GM23338 (cell line): ENCODE data around the gene ZHX3. TPM values are rescaled to one million over a fixed set of nuclear protein-coding genes. Genes with fewer than 3 reads are reported as not detected.

ENCODE experiments used
- ATAC-seq: fragments of 200-7000 bp; cut with Tn5 transposase; 3 replicates; pipeline ENCODE4 v1.9.1; 2020
- DNase-seq: peaks from one replicate; pipeline ENCODE4 v3.0.0-alpha.2; 2015; ENCODE audit warnings: low spot score
- H2AFZ ChIP-seq: fragments of 200-600 bp; sonication (generic); 2 replicates; pipeline ENCODE4 v1.8.0; 2016; ENCODE audit warnings: antibody characterized with exemption, mild to moderate bottlenecking, moderate library complexity
- H3F3A ChIP-seq: fragments of 200-600 bp; sonication (generic); replicated peaks from 2 replicates; pipeline ENCODE4 v1.8.0; 2017; ENCODE audit warnings: antibody characterized with exemption, mixed run types, low read depth
- H3K27ac ChIP-seq: fragments of 200-600 bp; sonication (generic); 2 replicates; pipeline ENCODE4 v1.6.1; 2016; ENCODE audit warnings: low read depth
- H3K27me3 ChIP-seq: fragments of 200-600 bp; sonication (generic); 2 replicates; pipeline ENCODE4 v1.8.0; 2016; ENCODE audit warnings: mild to moderate bottlenecking, mixed run types, moderate library complexity; ENCODE audit not compliant: insufficient read depth
- H3K36me3 ChIP-seq: fragments of 200-600 bp; sonication (generic); 2 replicates; pipeline ENCODE4 v1.8.0; 2016; ENCODE audit warnings: mild to moderate bottlenecking; ENCODE audit not compliant: insufficient read depth
- H3K4me1 ChIP-seq: fragments of 200-600 bp; sonication (generic); 2 replicates; pipeline ENCODE4 v1.8.0; 2016; ENCODE audit warnings: mild to moderate bottlenecking, moderate library complexity; ENCODE audit not compliant: insufficient read depth
- H3K4me2 ChIP-seq: fragments of 200-600 bp; sonication (generic); 2 replicates; pipeline ENCODE4 v1.7.1; 2017; ENCODE audit warnings: mixed run types
- H3K4me3 ChIP-seq: fragments of 200-600 bp; sonication (generic); 2 replicates; pipeline ENCODE4 v1.6.1; 2016; ENCODE audit warnings: mixed run types
- H3K79me2 ChIP-seq: fragments of 200-600 bp; sonication (generic); replicated peaks from 2 replicates; pipeline ENCODE4 v1.8.0; 2017; ENCODE audit warnings: mild to moderate bottlenecking; ENCODE audit not compliant: insufficient read depth
- H3K9me2 ChIP-seq: fragments of 200-600 bp; sonication (generic); 2 replicates; pipeline ENCODE4 v1.8.0; 2017; ENCODE audit not compliant: insufficient read depth
- H4K20me1 ChIP-seq: fragments of 200-600 bp; sonication (generic); replicated peaks from 2 replicates; pipeline ENCODE4 v1.8.0; 2017; ENCODE audit warnings: mild to moderate bottlenecking; ENCODE audit not compliant: insufficient read depth
- H3K27ac Mint-ChIP-seq: 2 replicates; pipeline ENCODE4 v1.8.0; 2020; ENCODE audit warnings: inconsistent platforms, mild to moderate bottlenecking, moderate library complexity, mixed read lengths
- H3K27me3 Mint-ChIP-seq: 3 replicates; pipeline ENCODE4 v1.8.0; 2022; ENCODE audit warnings: low read depth, mild to moderate bottlenecking, moderate library complexity, mixed read lengths, inconsistent platforms; ENCODE audit not compliant: insufficient read depth, poor library complexity
- H3K36me3 Mint-ChIP-seq: 3 replicates; pipeline ENCODE4 v1.8.0; 2021; ENCODE audit warnings: low read depth, mild to moderate bottlenecking, inconsistent platforms, moderate library complexity, mixed read lengths
- H3K4me1 Mint-ChIP-seq: 3 replicates; pipeline ENCODE4 v1.8.0; 2020; ENCODE audit warnings: mild to moderate bottlenecking, inconsistent platforms, mixed read lengths
- H3K4me3 Mint-ChIP-seq: 3 replicates; pipeline ENCODE4 v1.8.0; 2021; ENCODE audit warnings: moderate library complexity, mild to moderate bottlenecking, inconsistent platforms, mixed read lengths
- H3K9me3 Mint-ChIP-seq: 3 replicates; pipeline ENCODE4 v1.8.0; 2020; ENCODE audit warnings: moderate library complexity, mild to moderate bottlenecking, inconsistent platforms, mixed read lengths
- CREB1 ChIP-seq: fragments of 250-450 bp; sonication (Bioruptor Pico); IDR thresholded peaks from 2 replicates; pipeline ENCODE4 v1.5.0; 2020; ENCODE audit warnings: low read depth, mild to moderate bottlenecking, moderate library complexity
- EZH2 ChIP-seq: fragments of 200-600 bp; sonication (generic); IDR thresholded peaks from one replicate; pipeline ENCODE4 v1.8.0; 2017; ENCODE audit warnings: antibody characterized with exemption, mild to moderate bottlenecking, low read depth; ENCODE audit not compliant: unreplicated experiment
- EZH2phosphoT487 ChIP-seq: fragments of 200-600 bp; sonication (generic); IDR thresholded peaks from one replicate; pipeline ENCODE4 v1.8.1; 2018; ENCODE audit warnings: antibody characterized with exemption; ENCODE audit not compliant: unreplicated experiment
- JUNB ChIP-seq: IDR thresholded peaks from one replicate; pipeline ENCODE4 v1.6.1; 2016; ENCODE audit warnings: antibody characterized with exemption; ENCODE audit not compliant: unreplicated experiment
- NANOG ChIP-seq: IDR thresholded peaks from 2 replicates; pipeline ENCODE4 v1.6.1; 2016; ENCODE audit warnings: antibody characterized with exemption, borderline replicate concordance
- POLR2AphosphoS5 ChIP-seq: IDR thresholded peaks from 2 replicates; pipeline ENCODE4 v1.6.1; 2016; ENCODE audit warnings: antibody characterized with exemption, low read depth
- STAT1 ChIP-seq: IDR thresholded peaks from one replicate; pipeline ENCODE4 v1.6.1; 2016; ENCODE audit warnings: antibody characterized with exemption; ENCODE audit not compliant: unreplicated experiment
- ZNF114 ChIP-seq: fragments of 250-450 bp; sonication (Bioruptor Pico); IDR thresholded peaks from 2 replicates; pipeline ENCODE4 v1.5.0; 2020; ENCODE audit warnings: mild to moderate bottlenecking, moderate library complexity
- ZNF331 ChIP-seq: fragments of 250-450 bp; sonication (Bioruptor Pico); IDR thresholded peaks from 2 replicates; pipeline ENCODE4 v1.5.0; 2020; ENCODE audit warnings: low read depth, mild to moderate bottlenecking, moderate library complexity
- polyA plus RNA-seq: library from polyadenylated mRNA; unstranded; fragments of >200 nt; fragmentation: Nextera tagmentation; extraction: Ambion mirVana; gene quantifications from 2 replicates; pipeline ENCODE4 v1.2.1, GENCODE V29; 2016
- total RNA-seq: library from RNA; depleted of rRNA; stranded (reverse); fragments of >200 nt; shearing (Covaris generic); gene quantifications from 2 replicates; pipeline ENCODE4 v1.2.3, GENCODE V29; 2014
- TF ChIP-seq, protein P1 (sequence below): fragments of 250-450 bp; sonication (Bioruptor Pico); IDR thresholded peaks from 2 replicates; pipeline ENCODE4 v1.5.0; 2020; ENCODE audit warnings: mild to moderate bottlenecking, moderate library complexity
- TF ChIP-seq, protein P2 (sequence below): IDR thresholded peaks from 2 replicates; pipeline ENCODE4 v1.6.1; 2016; ENCODE audit warnings: antibody characterized with exemption
- TF ChIP-seq, protein P3 (sequence below), 2 experiments: fragments of 200-600 bp in 1 of 2; sonication (generic) in 1 of 2; conservative IDR thresholded peaks; 2 replicates each; pipeline versions ENCODE4 v1.5.1 to v1.6.1; 2016 to 2017; ENCODE audit warnings: antibody characterized with exemption in 2 of 2, low read depth in 2 of 2, mild to moderate bottlenecking in 2 of 2, moderate library complexity in 1 of 2
- TF ChIP-seq, protein P4 (sequence below): IDR thresholded peaks from one replicate; pipeline ENCODE4 v1.6.1; 2018; ENCODE audit warnings: antibody characterized with exemption; ENCODE audit not compliant: unreplicated experiment

The ZHX3 gene
- total and polyA plus RNA-seq, 2 experiments from 2014 or later = 1.7 to 2.8 TPM

DNA sequence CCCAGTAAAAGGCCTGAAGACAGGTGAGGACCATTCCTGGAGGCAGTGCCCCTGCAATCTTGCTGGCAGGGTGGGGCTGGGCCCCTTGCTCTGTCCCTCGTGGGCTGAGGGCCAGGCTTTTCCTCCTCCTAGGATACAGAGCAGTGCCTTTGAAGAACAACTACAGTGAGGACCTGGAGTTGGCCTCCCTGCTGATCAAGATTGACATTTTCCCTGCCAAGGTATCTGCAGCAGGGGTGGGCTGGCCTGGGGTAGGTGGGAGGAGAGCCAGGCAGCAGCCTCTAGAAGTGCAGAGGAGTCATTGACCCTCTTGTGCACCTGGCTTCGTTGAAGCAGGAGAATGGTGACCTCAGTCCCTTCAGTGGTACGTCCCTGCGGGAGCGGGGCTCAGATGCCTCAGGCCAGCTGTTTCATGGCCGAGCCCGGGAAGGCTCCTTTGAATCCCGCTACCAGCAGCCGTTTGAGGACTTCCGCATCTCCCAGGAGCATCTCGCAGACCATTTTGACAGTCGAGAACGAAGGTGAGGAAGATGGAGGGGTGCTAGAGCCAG, 143.7 kb downstream of the ZHX3 start:
- Mint-ChIP-seq H3K36me3 (peaks cover 83% of the 10 kb centered on the region), H3K4me3 (no peak overlapping the region), H3K9me3 (no peaks in the 10 kb centered on the region; the same call in 2 of the 3 replicates), H3K27me3 (peaks cover 15% of the 10 kb centered on the region), H3K4me1 (peaks cover 13% of the 10 kb centered on the region; the same call in 2 of the 3 replicates), H3K27ac (no peak overlapping the region)
- TF ChIP-seq, protein P1, sequence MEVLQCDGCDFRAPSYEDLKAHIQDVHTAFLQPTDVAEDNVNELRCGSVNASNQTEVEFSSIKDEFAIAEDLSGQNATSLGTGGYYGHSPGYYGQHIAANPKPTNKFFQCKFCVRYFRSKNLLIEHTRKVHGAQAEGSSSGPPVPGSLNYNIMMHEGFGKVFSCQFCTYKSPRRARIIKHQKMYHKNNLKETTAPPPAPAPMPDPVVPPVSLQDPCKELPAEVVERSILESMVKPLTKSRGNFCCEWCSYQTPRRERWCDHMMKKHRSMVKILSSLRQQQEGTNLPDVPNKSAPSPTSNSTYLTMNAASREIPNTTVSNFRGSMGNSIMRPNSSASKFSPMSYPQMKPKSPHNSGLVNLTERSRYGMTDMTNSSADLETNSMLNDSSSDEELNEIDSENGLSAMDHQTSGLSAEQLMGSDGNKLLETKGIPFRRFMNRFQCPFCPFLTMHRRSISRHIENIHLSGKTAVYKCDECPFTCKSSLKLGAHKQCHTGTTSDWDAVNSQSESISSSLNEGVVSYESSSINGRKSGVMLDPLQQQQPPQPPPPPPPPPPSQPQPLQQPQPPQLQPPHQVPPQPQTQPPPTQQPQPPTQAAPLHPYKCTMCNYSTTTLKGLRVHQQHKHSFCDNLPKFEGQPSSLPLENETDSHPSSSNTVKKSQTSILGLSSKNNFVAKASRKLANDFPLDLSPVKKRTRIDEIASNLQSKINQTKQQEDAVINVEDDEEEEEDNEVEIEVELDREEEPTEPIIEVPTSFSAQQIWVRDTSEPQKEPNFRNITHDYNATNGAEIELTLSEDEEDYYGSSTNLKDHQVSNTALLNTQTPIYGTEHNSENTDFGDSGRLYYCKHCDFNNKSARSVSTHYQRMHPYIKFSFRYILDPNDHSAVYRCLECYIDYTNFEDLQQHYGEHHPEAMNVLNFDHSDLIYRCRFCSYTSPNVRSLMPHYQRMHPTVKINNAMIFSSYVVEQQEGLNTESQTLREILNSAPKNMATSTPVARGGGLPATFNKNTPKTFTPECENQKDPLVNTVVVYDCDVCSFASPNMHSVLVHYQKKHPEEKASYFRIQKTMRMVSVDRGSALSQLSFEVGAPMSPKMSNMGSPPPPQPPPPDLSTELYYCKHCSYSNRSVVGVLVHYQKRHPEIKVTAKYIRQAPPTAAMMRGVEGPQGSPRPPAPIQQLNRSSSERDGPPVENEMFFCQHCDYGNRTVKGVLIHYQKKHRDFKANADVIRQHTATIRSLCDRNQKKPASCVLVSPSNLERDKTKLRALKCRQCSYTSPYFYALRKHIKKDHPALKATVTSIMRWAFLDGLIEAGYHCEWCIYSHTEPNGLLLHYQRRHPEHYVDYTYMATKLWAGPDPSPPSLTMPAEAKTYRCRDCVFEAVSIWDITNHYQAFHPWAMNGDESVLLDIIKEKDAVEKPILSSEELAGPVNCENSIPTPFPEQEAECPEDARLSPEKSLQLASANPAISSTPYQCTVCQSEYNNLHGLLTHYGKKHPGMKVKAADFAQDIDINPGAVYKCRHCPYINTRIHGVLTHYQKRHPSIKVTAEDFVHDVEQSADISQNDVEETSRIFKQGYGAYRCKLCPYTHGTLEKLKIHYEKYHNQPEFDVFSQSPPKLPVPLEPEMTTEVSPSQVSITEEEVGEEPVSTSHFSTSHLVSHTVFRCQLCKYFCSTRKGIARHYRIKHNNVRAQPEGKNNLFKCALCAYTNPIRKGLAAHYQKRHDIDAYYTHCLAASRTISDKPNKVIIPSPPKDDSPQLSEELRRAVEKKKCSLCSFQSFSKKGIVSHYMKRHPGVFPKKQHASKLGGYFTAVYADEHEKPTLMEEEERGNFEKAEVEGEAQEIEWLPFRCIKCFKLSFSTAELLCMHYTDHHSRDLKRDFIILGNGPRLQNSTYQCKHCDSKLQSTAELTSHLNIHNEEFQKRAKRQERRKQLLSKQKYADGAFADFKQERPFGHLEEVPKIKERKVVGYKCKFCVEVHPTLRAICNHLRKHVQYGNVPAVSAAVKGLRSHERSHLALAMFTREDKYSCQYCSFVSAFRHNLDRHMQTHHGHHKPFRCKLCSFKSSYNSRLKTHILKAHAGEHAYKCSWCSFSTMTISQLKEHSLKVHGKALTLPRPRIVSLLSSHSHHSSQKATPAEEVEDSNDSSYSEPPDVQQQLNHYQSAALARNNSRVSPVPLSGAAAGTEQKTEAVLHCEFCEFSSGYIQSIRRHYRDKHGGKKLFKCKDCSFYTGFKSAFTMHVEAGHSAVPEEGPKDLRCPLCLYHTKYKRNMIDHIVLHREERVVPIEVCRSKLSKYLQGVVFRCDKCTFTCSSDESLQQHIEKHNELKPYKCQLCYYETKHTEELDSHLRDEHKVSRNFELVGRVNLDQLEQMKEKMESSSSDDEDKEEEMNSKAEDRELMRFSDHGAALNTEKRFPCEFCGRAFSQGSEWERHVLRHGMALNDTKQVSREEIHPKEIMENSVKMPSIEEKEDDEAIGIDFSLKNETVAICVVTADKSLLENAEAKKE (CRISPR knock-in tag) = no peak
- TF ChIP-seq POLR2AphosphoS5 = no peak
- no peak for TF ChIP-seq EZH2
- no peak for TF ChIP-seq JUNB
- TF ChIP-seq, protein P2, sequence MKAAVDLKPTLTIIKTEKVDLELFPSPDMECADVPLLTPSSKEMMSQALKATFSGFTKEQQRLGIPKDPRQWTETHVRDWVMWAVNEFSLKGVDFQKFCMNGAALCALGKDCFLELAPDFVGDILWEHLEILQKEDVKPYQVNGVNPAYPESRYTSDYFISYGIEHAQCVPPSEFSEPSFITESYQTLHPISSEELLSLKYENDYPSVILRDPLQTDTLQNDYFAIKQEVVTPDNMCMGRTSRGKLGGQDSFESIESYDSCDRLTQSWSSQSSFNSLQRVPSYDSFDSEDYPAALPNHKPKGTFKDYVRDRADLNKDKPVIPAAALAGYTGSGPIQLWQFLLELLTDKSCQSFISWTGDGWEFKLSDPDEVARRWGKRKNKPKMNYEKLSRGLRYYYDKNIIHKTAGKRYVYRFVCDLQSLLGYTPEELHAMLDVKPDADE = no peak
- no peak for TF ChIP-seq STAT1
- TF ChIP-seq ZNF114 (CRISPR knock-in tag) = no peak
- TF ChIP-seq, protein P3, sequence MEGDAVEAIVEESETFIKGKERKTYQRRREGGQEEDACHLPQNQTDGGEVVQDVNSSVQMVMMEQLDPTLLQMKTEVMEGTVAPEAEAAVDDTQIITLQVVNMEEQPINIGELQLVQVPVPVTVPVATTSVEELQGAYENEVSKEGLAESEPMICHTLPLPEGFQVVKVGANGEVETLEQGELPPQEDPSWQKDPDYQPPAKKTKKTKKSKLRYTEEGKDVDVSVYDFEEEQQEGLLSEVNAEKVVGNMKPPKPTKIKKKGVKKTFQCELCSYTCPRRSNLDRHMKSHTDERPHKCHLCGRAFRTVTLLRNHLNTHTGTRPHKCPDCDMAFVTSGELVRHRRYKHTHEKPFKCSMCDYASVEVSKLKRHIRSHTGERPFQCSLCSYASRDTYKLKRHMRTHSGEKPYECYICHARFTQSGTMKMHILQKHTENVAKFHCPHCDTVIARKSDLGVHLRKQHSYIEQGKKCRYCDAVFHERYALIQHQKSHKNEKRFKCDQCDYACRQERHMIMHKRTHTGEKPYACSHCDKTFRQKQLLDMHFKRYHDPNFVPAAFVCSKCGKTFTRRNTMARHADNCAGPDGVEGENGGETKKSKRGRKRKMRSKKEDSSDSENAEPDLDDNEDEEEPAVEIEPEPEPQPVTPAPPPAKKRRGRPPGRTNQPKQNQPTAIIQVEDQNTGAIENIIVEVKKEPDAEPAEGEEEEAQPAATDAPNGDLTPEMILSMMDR (conservative IDR thresholded peaks at IDR 0.05; ENCODE audit: low read depth in 2 of 2) = no peak
- TF ChIP-seq, protein P4, sequence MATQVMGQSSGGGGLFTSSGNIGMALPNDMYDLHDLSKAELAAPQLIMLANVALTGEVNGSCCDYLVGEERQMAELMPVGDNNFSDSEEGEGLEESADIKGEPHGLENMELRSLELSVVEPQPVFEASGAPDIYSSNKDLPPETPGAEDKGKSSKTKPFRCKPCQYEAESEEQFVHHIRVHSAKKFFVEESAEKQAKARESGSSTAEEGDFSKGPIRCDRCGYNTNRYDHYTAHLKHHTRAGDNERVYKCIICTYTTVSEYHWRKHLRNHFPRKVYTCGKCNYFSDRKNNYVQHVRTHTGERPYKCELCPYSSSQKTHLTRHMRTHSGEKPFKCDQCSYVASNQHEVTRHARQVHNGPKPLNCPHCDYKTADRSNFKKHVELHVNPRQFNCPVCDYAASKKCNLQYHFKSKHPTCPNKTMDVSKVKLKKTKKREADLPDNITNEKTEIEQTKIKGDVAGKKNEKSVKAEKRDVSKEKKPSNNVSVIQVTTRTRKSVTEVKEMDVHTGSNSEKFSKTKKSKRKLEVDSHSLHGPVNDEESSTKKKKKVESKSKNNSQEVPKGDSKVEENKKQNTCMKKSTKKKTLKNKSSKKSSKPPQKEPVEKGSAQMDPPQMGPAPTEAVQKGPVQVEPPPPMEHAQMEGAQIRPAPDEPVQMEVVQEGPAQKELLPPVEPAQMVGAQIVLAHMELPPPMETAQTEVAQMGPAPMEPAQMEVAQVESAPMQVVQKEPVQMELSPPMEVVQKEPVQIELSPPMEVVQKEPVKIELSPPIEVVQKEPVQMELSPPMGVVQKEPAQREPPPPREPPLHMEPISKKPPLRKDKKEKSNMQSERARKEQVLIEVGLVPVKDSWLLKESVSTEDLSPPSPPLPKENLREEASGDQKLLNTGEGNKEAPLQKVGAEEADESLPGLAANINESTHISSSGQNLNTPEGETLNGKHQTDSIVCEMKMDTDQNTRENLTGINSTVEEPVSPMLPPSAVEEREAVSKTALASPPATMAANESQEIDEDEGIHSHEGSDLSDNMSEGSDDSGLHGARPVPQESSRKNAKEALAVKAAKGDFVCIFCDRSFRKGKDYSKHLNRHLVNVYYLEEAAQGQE = no peak
- no peak for TF ChIP-seq EZH2phosphoT487
- TF ChIP-seq ZNF331 (CRISPR knock-in tag) = no peak
- TF ChIP-seq CREB1 (CRISPR knock-in tag) = no peak
- no peak for TF ChIP-seq NANOG
- H3F3A ChIP-seq = peaks cover 6% of the 10 kb centered on the region; the same call in 1 of the 2 replicates
- ATAC-seq (no peak), DNase-seq (no peak)
- H3K4me3 ChIP-seq = no peak overlapping the region
- H3K36me3 ChIP-seq = peaks cover 31% of the 10 kb centered on the region
- no peak overlapping the region for H3K27ac ChIP-seq
- no peak overlapping the region for H3K4me2 ChIP-seq
- peaks cover 8% of the 10 kb centered on the region for H4K20me1 ChIP-seq
- H3K9me2 ChIP-seq = no peaks in the 10 kb centered on the region
- no peaks in the 10 kb centered on the region for H3K79me2 ChIP-seq
- H3K4me1 ChIP-seq = peaks cover 5% of the 10 kb centered on the region; the same call in 1 of the 2 replicates
- no peaks in the 10 kb centered on the region for H3K27me3 ChIP-seq
- H2AFZ ChIP-seq = no peak overlapping the region
